Upper lobe of left lung (tissue), 4 donors: ENCODE measurements around the gene TST.

Experiments used
- CTCF ChIP-seq, 6 experiments: fragments of 450-650 bp in 4 of 6; fragments of 200-600 bp in 2 of 6; sonication (generic) in 2 of 6; IDR thresholded peaks; one replicate each; pipeline ENCODE4 v1.5.1; 2016 to 2019; ENCODE audit warnings: antibody characterized with exemption in 6 of 6
- POLR2A ChIP-seq, 4 donors: fragments of 450-650 bp; IDR thresholded peaks; one replicate each; pipeline ENCODE4 v1.5.1; 2016 to 2017; ENCODE audit warnings: antibody characterized with exemption in 4 of 4, mild to moderate bottlenecking in 2 of 4
- POLR2AphosphoS5 ChIP-seq, 2 donors: sonication (generic); formaldehyde crosslinking; IDR thresholded peaks; one replicate each; pipeline ENCODE4 v1.5.1; 2017; ENCODE audit warnings: antibody characterized with exemption in 2 of 2

- TF ChIP-seq POLR2A (IDR thresholded peaks at IDR 0.05) (no peak), POLR2AphosphoS5 (IDR thresholded peaks at IDR 0.05) (no peak), CTCF (IDR thresholded peaks at IDR 0.05) (no peak)
Measured at GRCh38 chr22:37049224-37049623, 30.0 kb upstream of the TST start.
